ENCODE results near the gene CYBC1.
"Not testable (repeated sequence)": the region's sequence is repeated elsewhere in the genome, so short reads cannot be mapped to it uniquely, and the experiment has no call there.

Gene CYBC1

DNA sequence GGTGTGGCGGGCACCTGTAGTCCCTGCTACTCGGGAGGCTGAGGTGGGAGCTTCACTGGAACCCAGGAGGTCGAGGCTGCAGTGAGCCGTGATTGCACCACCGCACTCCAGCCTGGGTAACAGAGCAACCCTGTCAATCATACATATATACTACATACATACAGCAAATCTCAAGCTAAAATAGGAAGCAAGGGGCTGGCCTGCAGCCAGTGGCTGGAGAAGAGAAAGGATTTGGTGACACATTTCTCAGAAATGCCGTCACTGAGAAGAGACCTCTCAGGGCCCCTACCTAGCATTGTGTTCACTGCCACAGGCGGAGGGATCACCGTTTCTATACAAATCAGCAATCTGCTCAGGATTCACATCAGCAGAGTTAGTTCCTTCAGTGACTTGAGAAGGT is 24.9 kb upstream of the CYBC1 start:
- DNase-seq = no peak

DNA sequence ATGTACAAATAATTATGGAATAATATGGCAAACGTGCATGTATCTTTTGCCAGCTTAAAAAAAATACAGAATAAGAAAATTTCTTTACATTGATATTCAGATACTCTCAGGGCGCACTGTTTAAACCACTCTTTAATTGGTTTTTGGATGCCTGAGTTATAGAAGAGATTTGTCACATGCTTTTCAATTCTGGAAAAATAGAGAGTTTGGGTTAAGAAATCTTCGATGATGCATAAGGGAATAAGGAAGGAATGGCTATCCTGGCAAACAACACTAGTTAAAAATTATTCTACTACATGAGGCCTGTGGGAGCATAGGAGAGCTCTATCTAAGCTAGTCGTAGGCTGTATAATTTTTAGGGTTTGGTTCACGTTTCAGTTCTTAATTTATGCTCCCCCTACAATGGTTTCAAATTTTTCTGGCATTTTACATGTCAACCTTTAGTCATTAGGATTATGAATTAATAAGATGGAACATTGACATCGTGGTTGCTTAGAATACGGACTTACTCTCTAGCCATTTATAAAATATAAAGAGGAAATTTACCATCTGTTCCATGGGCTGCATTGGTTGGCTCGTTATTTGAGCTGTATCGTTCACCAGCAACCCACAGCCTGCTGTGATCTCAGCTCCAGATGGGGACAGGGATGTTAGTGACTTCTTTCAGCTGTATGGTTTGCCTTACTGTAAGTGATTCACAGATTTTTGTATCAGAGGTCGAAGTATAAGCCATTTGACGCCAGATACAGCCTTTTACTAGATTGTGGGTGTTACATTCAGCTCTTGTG is 23.9 kb upstream of the CYBC1 start:
- DNase-seq = no peak

DNA sequence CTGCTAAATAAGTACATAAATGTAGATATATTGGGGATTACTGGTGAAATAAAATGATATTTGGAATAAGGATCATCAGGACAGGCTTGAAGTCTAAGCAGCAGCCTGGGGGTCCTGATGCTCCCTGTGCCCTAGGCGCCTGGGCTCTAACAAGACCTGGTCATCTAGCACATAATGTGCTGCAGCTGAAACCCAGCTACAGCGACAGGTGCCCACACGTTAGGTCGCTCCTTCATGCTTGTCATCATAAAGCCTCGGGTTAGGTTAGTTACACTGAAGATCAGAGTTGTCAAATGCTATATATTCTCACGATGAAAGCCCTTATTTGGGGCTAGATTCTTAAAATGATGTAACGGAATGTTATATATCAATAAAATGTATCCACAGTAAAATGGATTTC is 19.5 kb upstream of the CYBC1 start:
- no peak for DNase-seq

DNA sequence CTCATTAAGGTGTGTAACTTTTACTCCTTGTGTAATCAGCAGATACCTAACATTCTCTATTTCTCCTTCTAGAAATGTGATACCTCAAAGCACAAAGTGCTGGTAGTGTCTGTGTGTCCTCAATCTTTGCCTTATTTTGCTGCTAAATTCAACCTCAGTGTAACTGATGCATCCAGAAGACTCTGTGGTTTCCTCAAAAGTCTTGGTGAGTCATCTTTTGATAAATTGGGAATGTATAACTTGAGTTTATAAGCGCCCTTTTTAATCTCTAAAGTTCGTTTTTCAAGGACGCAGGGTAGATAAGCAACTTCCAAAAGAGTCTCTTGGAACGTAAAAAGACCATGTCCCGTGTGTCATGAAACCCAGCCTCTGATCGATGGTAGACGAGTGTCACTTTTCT is 18.1 kb upstream of the CYBC1 start:
- no peak for DNase-seq

DNA sequence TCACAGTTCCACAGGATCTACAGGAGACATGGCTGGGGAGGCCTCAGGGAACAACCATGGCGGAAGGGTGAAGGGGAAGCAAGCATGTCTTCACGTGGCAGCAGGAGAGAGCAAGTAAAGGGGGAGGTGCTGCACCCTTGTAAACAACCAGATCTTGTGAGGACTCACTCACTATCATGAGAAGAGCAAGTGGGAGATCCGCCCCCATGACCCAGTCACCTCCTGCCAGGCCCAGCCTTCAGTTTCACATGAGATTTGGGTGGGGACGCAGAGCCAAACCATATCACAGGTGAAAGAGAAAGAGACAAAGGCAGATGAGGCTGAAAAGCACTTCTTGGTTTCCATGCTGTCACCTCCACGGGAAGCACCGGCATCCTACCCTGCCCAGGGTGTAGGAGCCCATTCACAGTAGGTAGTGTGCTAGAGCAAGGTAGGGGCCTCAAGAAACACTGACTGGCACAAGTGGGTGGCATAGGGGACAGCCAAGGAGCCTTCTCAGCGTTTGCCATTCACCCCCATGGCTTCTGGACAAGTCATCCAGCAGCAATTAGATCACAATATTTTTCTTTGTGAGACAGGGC is 14.6 kb upstream of the CYBC1 start:
- no peak for DNase-seq

DNA sequence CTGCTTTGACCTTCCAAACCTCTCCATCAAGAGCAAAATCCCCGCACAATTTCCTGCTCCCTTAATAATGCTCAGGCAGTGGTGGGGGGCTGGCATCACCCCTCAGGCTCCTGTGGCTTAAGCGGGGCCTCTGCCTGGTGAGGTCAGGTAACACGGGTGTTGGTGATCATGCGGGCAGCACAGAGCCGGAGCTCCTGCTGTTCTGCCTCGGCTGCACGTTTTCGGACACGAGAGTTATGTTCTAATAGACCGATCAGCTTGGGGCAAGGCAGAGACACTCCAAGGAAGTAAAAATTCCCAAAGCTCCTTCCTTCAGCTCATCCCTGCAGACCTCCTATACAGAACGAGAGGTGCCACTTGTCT is 14.0 kb upstream of the CYBC1 start:
- DNase-seq = no peak

DNA sequence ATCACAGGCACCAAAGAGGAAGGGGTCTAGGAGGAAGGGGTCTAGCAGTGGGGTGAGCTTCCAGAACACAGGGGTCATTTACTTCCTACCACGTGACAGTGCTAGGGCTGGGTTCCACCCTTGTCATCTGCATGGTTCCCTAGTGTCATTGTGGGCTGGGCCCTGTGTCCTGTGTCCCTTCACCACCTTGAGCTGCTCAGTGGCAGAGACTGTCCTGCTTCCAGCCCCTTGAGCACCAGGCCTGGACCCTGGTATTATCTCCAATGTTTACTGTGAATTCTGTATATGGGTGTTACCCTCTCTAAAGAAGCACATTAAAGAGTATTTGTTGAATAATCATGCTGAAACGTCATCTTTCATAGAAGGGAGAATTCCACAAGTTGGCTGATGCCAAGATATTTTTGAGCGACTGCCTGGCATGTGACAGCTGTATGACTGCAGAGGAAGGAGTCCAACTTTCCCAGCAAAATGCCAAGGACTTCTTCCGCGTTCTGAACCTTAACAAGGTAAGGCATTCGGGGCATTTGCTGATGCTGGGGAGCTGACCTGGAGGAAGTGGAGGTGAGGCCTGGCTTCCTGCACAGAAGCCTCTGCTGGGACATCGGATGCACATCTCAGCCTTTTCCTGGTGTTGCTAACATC is 13.5 kb upstream of the CYBC1 start:
- DNase-seq = no peak

DNA sequence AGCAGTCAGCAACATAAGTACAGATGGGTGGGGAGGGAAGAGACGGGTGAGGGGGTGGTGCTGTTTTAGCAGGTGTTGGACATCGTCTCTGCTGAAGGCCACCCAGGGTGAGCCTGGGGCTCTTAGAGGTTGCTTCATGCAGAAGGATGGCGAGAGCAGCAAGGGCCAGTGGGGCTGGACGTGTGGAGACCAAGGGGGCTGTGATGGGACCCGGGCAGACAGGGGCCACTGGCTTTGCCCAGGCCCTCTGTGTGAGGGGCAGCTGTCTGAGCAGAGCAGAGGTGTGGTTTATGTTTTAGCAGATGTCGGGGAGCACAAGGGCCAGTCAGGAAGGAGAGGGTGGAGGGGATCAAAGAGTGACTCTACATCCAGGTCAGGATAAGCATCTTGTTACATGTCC is 12.8 kb upstream of the CYBC1 start:
- no peak for DNase-seq

DNA sequence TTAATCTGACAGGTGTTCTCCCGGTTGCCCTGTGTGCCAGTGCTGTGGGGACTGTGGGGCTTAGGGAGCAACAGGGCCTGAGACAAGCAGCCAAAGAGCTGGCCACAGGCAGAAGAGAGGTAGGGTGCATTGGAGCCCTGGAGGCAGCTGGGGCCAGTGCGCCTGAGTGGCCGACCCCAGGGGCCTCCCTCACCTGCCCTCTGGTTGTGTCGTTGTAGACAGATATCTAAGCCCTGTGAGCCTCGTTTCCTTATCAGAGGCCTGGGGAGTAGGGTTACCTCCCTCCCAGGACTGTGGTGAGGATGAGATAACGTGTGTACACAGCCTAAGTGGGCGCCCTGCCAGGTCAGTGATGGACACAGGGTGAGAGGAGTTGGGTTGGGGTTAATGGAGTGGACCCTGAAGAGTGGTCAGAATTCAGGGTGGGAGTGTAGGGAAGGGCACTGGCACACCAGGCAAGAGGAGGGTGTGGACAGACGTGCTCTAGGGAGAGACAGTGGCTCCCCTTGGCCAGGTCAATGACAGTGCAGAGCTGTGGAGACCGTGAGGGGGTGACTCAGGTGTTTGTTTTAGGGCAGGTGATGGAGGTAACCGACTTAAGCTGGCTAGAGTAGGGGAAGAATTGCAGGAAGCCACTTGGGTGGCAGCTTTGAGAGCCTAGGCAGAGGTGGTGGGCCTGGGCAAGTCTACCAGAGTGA is 11.4 kb upstream of the CYBC1 start:
- no peak for DNase-seq

DNA sequence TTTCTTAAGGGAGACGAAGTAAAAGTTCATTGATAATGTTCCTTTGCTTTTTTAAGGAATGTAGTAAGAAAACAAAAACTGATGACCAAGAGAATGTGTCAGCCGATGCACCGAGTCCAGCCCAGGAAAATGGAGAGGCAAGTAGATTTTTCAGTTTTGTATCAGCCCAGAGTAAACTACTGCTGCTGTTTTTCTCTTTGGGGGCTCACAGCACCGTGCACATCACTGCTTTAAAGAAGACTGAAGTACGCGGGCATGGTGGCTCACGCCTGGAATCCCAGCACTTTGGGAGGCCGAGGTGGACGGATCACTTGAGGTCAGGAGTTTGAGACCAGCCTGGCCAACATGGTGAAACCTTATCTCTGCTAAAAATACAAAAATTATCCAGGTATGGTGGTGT is 9.4 kb upstream of the CYBC1 start:
- not testable (repeated sequence) for DNase-seq

DNA sequence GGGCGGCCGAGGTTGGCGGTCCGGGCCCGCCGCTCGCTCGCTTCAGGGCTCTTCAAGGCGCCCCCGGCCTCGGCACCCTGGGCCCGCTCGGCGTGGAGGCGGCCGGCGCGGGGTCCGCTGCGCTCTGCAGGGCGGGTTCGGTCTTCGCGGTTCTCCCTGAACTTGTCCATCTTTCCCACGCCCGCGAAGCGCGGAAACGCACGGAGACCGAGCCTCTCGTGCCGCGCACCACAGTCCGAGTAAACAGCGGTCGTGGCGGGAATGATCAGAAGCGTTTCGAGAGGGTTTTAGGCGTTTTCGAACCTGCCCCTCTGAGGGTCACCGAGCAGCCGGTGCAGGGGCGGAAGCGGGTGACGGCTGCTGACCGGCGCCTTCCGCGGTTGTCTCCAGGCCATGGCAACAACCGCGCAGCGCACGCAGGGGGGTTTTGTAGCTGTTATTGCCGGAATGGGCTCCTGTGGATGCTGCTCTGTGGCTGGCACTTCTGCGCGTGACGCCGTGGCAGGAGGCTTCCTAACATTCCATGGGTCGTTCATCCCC is 8.4 kb upstream of the CYBC1 start:
- no peak for DNase-seq

DNA sequence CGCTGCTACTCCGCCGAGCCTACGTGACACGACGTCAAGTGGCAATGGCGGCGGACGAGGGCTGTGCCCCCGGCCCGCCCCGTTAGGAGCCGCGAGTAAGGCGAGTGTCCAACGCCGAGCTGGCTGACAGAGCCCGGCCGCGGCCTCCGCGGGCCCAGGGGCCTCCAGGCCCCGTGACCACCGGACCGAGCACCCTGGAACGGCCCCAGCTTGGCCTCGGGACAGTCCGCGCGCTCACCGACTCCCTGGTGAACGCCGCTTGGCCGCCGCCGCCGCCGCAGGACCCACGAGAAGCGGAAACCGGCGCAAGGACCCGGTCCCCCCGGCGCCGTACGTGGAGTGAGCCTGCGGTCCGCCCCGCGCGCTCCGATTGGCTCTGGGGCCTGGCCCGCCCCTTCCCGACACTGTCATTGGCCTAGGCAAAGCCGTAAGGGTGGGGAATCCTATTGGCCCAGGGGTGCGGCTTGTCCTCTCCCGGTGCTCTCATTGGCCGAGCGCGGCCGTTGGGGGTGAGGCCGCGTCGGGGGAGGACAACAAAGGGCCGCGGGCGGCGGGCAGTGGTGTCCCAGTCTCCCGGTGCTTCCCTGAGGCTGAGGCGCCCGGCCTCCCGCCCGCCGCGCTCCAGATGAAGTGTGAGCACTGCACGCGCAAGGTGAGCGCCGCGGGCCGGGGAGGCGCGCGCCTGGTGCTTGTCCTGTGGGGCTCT is 7.8 kb upstream of the CYBC1 start, which contains the start of gene NARF:
TSS of gene NARF (plus strand) at position 563 of the 706 bp plus-strand sequence. CDS start at position 626, 63 bp downstream.
- peak; percentile 97 for DNase-seq

DNA sequence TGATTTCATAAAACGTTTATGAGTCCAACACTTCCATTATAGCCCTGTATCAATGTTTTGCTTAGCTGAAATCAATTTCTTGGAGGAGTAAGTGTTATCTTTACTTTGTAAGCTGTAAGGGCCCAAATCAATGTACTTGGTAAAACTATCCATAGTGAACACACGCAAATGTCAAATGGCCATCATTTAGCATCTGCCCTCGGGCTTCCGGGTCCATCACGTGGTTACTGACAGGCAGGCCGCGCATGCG is 7.3 kb upstream of the CYBC1 start:
- no peak for DNase-seq

DNA sequence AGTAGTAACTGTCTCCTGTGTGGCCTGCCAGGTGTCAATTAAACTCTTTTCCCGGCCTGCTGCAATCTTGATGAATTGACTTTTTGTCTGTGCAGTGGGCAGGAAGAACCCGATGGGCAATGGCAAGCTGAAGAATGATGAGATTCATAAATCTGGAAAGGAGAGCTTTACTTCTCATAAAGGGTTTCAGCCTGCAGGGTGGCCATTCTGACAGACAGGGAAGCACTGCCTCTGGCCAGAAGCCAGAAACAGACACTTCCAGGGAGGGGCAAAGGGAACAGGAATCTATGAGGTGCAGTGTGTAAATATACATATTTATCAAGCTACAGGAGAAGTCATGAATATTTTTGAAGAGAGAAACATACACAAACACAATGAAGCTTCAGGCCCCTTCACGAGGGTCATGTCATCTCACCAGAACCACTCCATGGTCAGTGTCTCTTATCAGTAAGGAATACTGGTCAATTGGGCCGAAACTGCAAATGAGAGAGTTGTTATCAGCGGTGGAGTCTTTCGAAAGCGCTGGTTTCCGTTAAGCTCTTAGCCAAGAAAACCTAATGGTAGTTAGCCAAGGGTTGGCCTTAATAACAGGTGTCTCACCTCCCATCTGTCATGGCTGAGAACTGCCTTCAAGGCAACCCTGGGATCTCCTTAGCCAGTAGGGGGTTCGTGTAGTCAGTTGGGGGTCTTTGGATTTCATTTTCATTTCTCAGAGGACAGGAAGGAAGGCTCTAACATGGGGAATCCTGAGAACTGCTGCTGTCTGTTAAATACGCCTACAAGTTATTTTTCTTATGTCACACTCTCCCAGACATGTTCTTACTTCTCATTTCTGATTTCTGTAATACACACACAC is 6.7 kb upstream of the CYBC1 start:
- no peak for DNase-seq

DNA sequence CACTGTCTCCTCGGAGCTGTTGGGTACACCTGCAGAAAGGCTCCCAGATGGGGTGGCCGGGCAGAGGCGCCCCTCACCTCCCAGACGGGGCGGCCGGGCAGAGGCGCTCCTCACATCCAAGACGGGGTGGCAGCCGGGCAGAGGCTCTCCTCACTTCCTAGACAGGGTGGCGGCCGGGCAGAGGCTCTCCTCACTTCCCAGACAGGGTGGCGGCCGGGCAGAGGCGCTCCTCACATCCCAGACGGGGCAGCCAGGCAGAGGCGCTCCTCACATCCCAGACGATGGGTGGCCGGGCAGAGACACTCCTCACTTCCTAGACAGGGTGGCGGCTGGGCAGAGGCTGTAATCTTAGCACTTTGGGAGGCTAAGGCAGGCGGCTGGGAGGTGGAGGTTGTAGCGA is 3.2 kb upstream of the CYBC1 start:
- not testable (repeated sequence) for DNase-seq

DNA sequence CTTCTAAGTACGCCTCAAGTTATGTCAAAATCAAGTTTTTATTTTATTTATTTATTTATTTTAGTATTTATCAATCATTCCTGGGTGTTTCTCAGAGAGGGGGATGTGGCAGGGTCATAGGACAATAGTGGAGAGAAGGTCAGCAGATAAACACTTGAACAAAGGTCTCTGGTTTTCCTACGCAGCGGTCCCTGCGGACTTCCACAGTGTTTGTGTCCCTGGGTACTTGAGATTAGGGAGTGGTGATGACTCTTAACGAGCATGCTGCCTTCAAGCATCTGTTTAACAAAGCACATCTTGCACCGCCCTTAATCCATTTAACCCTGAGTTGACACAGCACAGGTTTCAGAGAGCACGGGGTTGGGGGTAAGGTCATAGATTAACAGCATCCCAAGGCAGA is 2.6 kb upstream of the CYBC1 start:
- not testable (repeated sequence) for DNase-seq

DNA sequence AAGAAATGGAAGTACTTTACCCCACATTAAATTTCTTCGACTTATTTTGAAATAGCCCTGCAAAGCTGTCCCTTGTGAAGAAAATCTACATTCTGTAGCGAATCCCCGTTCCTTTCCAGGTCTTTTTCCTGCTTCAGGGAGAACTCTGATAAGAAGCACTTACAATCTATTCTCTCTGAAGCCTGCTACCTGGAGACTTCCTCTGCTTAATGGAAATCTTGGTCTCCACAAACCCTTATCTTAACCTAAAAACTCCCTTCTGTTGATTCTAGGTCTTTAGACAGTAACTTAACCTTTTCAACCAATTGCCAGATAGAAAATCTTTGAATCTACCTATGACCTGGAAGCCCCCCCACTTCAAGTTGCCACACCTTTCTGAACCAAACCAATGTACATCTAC is 1.6 kb upstream of the CYBC1 start:
- DNase-seq = no peak

DNA sequence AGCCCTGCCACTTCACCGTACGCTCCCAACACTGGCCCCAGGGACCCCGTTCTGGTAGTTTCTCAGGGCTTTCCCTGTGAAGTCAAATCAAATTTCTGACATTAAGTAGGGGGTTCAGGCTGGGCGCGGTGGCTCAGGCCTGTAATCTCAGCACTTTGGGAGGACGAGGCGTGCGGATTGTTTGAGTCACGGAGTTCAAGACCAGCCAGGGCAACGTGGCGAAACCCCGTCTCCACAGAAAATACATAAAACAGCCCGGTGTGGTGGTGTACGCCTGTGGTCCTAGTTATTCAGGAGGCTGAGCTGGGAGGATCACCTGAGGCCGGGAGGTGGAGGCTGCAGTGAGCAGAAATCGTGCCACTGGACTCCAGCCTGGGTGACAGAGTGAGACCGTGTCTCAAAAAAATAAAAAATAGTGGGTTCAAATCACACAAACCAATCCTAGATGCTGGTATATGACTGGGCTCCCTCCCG is 632 bp downstream of the CYBC1 start:
- DNase-seq = no peak

DNA sequence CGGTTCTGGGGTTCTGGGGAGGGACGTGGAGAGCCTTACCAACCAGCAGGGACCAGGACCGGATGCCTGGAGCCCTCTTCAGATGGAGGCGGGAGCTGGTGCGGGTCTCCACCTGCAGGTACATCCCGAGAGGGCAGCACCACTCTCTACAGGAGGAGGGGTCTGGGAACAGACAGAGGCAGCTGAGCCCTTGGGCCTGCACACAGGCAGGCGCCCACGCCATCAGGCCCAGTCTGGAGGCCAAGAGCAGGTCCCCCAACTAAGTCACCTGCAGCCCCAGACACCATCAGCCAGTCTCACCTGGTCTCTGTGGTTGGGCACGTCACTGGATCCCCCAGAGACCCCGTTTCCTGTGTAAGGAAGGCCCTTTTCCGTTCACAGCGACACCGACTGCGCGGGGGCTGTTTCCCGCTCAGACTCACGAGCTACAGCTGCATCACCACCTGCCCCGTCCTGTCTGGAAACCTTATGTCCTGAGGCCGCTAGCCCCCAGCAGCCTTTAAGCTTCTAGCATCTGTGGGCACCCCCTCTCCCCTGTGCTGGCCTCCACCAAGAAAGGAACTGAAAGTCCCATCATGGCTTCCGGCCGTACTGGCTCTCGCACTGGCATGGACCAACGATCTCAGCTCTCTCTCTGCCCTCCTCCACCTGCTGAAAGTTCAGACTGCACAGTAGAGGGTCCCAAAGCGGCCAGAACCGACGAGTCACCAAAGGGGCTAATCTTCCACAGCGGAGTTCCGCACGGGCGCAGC is 1.2 kb downstream of the CYBC1 start:
- peak; percentile 74 for DNase-seq

DNA sequence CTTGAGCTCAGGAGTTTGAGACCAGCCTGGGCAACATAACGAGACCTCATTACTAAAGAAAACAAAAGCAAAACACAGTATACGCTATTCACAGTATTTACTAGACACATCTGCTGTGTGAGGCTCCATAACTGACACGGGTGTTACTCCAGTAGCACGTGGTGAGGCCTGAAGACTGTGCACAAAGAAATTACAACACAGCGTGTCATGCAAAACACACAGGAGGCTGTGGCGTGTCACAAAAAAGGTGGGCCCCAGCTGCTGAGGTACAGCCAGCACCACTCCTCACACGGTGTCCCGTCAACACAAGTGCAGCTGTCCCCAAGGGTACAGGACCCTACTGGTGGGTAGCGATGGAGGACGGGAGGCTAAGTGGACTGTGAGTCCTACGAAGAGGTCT is 2.7 kb downstream of the CYBC1 start:
- no peak for DNase-seq

DNA sequence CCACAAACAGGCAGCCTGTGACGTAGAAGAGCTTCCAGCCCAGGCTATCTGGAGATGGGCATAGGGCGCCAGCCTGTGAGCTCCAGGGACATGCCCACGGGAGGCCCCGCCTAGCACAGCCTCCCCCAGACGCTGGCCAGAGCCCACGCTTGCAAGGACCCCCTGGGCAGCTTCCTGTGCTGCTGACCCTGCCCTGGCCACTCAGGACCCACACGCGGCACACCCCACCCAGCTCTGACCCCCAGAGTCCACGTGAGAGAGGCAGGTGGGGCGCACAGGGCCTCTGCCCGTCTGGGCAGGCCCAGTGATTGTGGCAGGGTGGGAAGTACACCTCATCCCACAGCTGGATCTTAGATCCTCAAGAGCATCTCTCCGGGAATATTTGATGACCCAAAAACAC is 3.9 kb downstream of the CYBC1 start:
- DNase-seq = no peak

All from activated gamma-delta T cell treated with Interleukin-2 at 50 U/mL for 16 hours (primary cell).